ACC112 (cell line): ENCODE data around the gene CROCC.
A peak's percentile ranks its signal among the peaks of the same experiment; 100 is the strongest.
"Not testable (repeated sequence)": the region's sequence is repeated elsewhere in the genome, so short reads cannot be mapped to it uniquely, and the experiment has no call there.

Source experiments
- H2AFZ ChIP-seq: fragments of 200-600 bp; sonication (generic); one replicate; pipeline ENCODE4 v1.6.0; 2017; ENCODE audit warnings: antibody characterized with exemption, low read length; ENCODE audit not compliant: unreplicated experiment
- H3K27ac ChIP-seq: fragments of 200-600 bp; sonication (generic); 2 replicates; pipeline ENCODE4 v1.5.1; 2014; ENCODE audit warnings: low read depth, mild to moderate bottlenecking, antibody characterized with exemption, low read length, moderate library complexity
- H3K27me3 ChIP-seq: fragments of 200-600 bp; sonication (generic); 2 replicates; pipeline ENCODE4 v1.6.1; 2014; ENCODE audit warnings: mild to moderate bottlenecking, antibody characterized with exemption, low read length, moderate library complexity, mixed read lengths; ENCODE audit not compliant: insufficient read depth
- H3K36me3 ChIP-seq: fragments of 200-600 bp; sonication (generic); 2 replicates; pipeline ENCODE4 v1.6.1; 2016; ENCODE audit warnings: mild to moderate bottlenecking, antibody characterized with exemption, low read length, moderate library complexity, mixed read lengths; ENCODE audit not compliant: insufficient read depth
- H3K4me1 ChIP-seq: fragments of 200-600 bp; sonication (generic); one replicate; pipeline ENCODE4 v1.6.1; 2016; ENCODE audit warnings: low read length, mixed read lengths; ENCODE audit not compliant: insufficient read depth, unreplicated experiment, control insufficient read depth
- H3K4me3 ChIP-seq: fragments of 200-600 bp; sonication (generic); 2 replicates; pipeline ENCODE4 v1.5.1; 2014; ENCODE audit warnings: mild to moderate bottlenecking, low read depth, low read length
- H3K79me2 ChIP-seq: fragments of 200-600 bp; sonication (generic); one replicate; pipeline ENCODE4 v1.6.0; 2016; ENCODE audit warnings: low read length; ENCODE audit not compliant: control insufficient read depth, unreplicated experiment, insufficient read depth

Gene CROCC

GRCh38 chr1:16888860-16889816 lies 32.6 kb upstream of the CROCC start:
- Histone ChIP-seq H2AFZ (peak overlapping the region; percentile 83), H3K4me1 (no peaks in the 10 kb centered on the region), H3K27me3 (peaks cover 15% of the 10 kb centered on the region; the same call in 1 of the 2 replicates), H3K4me3 (peak overlapping the region; percentile 79), H3K36me3 (no peaks in the 10 kb centered on the region), H3K79me2 (no peaks in the 10 kb centered on the region), H3K27ac (peak overlapping the region; percentile 37; the same call in 1 of the 2 replicates)

DNA sequence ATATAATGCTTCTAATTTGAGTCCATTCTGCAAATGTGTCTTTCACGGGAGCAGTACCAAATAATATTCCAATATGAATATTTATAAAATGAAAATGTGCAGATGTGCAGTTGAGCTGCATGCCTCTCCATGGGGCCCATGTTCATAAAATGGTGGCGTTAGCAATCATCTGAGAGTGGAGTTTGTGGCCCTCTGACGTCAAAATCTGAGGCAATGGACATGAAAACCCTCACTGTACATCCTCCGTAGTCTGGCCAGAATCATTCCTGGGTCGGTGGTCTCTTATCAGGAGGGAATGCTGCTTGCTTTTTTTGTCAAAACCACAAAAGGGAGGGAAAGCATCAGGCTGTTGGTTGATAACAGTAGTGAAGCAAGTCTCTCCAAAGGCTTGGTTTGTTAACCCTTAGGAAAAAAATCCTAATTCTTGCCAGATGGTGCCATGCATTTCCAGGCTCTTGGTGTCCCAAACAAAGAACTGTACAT lies 31.2 kb upstream of the CROCC start:
- not testable (repeated sequence) for H3K27ac ChIP-seq, H2AFZ ChIP-seq, H3K27me3 ChIP-seq, H3K4me3 ChIP-seq, H3K36me3 ChIP-seq, H3K79me2 ChIP-seq, H3K4me1 ChIP-seq

DNA sequence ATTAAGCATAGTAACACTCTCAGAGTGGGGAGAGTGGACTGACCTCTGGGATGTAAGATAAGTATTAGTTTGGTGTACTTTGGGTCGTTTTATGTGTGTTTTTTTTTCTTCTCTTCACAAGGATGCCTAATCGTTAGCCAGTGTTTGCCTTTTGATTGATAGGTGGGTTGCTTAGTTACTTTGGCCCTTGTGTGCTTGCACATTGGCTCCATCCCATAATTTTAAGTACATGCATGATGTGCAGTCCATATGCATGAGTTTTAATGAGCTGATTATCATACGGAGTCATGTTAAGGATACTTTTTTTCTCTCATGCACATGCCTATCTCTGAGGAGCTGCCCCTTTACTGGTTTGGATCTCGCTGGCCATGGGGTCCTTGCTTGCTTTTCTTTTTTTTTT lies 30.7 kb upstream of the CROCC start:
- not testable (repeated sequence) for H3K4me3 ChIP-seq, H3K36me3 ChIP-seq, H2AFZ ChIP-seq, H3K27ac ChIP-seq, H3K27me3 ChIP-seq, H3K79me2 ChIP-seq, H3K4me1 ChIP-seq

GRCh38 chr1:16892978-16893525 lies 28.7 kb upstream of the CROCC start:
- H3K79me2 ChIP-seq, H3K27me3 ChIP-seq, H2AFZ ChIP-seq, H3K4me1 ChIP-seq, H3K27ac ChIP-seq, H3K4me3 ChIP-seq, H3K36me3 ChIP-seq: not testable (repeated sequence)

DNA sequence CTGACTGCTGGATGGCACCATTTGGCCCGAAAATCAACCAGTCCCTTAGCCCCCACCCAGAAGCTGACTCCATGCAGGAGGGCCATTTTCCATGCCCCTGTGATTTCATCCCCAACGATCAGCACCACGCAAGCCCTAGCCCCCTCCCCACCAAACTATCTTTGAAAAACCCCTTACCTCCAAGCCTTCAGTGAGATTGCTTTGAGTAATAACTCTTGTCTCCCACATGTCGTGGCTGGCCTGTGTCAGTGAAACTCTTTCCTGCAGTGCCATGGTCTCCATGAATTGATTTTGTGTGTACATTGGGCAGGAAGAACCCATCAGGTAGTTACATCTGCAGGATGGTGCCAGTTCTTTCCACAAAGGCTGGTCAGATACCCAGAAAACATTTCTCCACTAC lies 27.9 kb upstream of the CROCC start:
- H3K4me1 ChIP-seq, H3K79me2 ChIP-seq, H3K27me3 ChIP-seq, H2AFZ ChIP-seq, H3K27ac ChIP-seq, H3K36me3 ChIP-seq, H3K4me3 ChIP-seq: not testable (repeated sequence)

DNA sequence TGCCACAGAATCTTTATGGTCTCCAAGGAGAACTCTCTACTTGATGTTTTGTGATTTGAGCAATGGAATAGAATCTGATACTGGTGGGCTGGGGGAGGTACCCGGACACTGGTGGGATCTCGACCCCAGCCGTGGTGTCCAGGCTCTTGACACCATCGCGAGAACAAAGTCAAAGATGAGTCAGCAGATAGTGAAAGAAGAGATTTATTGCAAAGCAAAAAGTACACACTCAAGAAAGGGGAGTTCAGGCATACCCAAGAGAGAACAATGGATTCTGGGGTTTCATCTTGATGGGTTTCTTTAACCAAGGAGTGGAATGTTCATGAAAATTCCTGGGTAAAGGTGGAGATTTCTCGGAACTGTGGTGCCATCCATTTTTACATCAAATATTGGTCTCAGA lies 27.4 kb upstream of the CROCC start:
- not testable (repeated sequence) for H3K79me2 ChIP-seq, H2AFZ ChIP-seq, H3K36me3 ChIP-seq, H3K27me3 ChIP-seq, H3K4me3 ChIP-seq, H3K27ac ChIP-seq, H3K4me1 ChIP-seq

- H2AFZ ChIP-seq, result peak overlapping the region; percentile 95
- H3K27me3 ChIP-seq, H3K79me2 ChIP-seq, H3K36me3 ChIP-seq, H3K4me1 ChIP-seq: not testable (repeated sequence)
- peak overlapping the region; percentile 76 for H3K4me3 ChIP-seq
- peak overlapping the region; percentile 96 for H3K27ac ChIP-seq
Measured at GRCh38 chr1:16895233-16895597, 26.5 kb upstream of the CROCC start.

DNA sequence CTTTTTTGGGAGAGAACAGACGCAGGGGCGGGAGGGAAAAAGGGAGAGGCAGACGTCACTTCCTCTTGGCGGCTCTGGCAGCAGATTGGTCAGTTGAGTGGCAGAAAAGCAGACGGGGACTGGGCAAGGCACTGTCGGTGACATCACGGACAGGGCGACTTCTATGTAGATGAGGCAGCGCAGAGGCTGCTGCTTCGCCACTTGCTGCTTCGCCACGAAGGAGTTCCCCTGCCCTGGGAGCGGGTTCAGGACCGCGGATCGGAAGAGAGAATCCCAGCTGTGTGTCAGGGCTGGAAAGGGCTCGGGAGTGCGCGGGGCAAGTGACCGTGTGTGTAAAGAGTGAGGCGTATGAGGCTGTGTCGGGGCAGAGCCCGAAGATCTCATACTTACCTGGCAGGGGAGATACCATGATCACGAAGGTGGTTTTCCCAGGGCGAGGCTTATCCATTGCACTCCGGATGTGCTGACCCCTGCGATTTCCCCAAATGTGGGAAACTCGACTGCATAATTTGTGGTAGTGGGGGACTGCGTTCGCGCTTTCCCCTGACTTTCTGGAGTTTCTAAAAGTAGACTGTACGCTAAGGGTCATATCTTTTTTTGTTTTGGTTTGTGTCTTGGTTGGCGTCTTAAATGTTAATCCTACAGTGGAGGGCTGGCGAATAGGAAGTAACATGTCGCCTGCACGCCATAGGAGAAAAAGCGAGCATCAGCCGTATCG lies 26.0 kb upstream of the CROCC start, which contains the start of gene RNU1-2:
TSS of gene RNU1-2 (plus strand) at position 383 of the 718 bp plus-strand sequence.
- peak within 1 kb of the TSS; percentile 96 for H3K27ac ChIP-seq
- H3K36me3 ChIP-seq, H3K27me3 ChIP-seq, H3K79me2 ChIP-seq, H3K4me1 ChIP-seq: not testable (repeated sequence)
- H3K4me3 ChIP-seq, result peak within 1 kb of the TSS; percentile 76
- H2AFZ ChIP-seq, result peak within 1 kb of the TSS; percentile 95

GRCh38 chr1:16896316-16897055 lies 25.2 kb upstream of the CROCC start:
- not testable (repeated sequence) for H3K27ac ChIP-seq, H3K4me3 ChIP-seq, H3K27me3 ChIP-seq, H3K36me3 ChIP-seq, H2AFZ ChIP-seq, H3K79me2 ChIP-seq, H3K4me1 ChIP-seq

DNA sequence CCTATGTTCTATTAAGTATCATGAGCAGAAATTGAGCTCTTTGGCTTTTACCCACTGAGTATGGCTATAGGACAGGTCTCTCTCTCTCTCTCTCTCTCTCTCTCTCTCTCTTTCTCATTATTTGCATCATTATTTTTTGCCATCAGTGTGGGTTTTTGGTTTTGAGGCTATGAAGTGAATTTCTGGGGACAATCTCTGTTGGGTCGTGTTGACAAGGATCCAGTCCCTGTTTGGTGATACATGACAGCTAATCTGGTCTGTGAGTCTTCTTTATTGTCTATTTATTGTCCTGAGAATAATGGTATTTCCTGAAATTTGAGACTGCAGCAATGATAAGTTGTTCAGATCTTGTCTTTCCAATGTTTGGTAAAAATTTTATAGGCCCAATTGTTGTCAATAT lies 24.1 kb upstream of the CROCC start:
- H3K27ac ChIP-seq, H3K79me2 ChIP-seq, H3K36me3 ChIP-seq, H3K27me3 ChIP-seq, H2AFZ ChIP-seq, H3K4me3 ChIP-seq, H3K4me1 ChIP-seq: not testable (repeated sequence)
